ENCODE results near the gene RIPK3.

DNA sequence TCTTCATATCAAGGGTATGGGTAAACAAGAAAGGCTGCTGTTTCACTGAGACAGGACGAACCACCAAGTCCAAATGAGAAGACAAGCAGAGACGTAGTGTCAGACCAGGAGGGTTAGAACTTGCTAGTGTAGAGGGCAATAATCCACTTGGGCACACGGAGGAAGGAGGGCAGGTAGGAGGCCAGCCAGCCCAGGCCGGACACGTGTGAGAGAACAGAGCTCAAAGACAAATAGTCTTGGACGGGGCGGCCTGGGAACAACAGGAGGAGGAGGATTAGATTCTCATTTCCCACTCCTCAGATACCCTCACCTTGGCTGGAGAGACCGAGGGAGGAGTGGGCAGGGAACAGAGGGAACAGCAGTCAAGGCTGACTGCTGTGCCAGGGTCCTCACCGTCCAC is 49.0 kb downstream of the RIPK3 start:
- TF ChIP-seq, protein P1, sequence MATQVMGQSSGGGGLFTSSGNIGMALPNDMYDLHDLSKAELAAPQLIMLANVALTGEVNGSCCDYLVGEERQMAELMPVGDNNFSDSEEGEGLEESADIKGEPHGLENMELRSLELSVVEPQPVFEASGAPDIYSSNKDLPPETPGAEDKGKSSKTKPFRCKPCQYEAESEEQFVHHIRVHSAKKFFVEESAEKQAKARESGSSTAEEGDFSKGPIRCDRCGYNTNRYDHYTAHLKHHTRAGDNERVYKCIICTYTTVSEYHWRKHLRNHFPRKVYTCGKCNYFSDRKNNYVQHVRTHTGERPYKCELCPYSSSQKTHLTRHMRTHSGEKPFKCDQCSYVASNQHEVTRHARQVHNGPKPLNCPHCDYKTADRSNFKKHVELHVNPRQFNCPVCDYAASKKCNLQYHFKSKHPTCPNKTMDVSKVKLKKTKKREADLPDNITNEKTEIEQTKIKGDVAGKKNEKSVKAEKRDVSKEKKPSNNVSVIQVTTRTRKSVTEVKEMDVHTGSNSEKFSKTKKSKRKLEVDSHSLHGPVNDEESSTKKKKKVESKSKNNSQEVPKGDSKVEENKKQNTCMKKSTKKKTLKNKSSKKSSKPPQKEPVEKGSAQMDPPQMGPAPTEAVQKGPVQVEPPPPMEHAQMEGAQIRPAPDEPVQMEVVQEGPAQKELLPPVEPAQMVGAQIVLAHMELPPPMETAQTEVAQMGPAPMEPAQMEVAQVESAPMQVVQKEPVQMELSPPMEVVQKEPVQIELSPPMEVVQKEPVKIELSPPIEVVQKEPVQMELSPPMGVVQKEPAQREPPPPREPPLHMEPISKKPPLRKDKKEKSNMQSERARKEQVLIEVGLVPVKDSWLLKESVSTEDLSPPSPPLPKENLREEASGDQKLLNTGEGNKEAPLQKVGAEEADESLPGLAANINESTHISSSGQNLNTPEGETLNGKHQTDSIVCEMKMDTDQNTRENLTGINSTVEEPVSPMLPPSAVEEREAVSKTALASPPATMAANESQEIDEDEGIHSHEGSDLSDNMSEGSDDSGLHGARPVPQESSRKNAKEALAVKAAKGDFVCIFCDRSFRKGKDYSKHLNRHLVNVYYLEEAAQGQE (IDR thresholded peaks at IDR 0.05), result no peak
- TF ChIP-seq, protein P2, sequence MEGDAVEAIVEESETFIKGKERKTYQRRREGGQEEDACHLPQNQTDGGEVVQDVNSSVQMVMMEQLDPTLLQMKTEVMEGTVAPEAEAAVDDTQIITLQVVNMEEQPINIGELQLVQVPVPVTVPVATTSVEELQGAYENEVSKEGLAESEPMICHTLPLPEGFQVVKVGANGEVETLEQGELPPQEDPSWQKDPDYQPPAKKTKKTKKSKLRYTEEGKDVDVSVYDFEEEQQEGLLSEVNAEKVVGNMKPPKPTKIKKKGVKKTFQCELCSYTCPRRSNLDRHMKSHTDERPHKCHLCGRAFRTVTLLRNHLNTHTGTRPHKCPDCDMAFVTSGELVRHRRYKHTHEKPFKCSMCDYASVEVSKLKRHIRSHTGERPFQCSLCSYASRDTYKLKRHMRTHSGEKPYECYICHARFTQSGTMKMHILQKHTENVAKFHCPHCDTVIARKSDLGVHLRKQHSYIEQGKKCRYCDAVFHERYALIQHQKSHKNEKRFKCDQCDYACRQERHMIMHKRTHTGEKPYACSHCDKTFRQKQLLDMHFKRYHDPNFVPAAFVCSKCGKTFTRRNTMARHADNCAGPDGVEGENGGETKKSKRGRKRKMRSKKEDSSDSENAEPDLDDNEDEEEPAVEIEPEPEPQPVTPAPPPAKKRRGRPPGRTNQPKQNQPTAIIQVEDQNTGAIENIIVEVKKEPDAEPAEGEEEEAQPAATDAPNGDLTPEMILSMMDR (IDR thresholded peaks at IDR 0.05; ENCODE audit: low read depth, low read length, missing input control), result no peak
- TF ChIP-seq HNF4G (IDR thresholded peaks at IDR 0.05), result no peak
- TF ChIP-seq, protein P3, sequence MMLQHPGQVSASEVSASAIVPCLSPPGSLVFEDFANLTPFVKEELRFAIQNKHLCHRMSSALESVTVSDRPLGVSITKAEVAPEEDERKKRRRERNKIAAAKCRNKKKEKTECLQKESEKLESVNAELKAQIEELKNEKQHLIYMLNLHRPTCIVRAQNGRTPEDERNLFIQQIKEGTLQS (IDR thresholded peaks at IDR 0.05), result no peak
- TF ChIP-seq, protein P4, sequence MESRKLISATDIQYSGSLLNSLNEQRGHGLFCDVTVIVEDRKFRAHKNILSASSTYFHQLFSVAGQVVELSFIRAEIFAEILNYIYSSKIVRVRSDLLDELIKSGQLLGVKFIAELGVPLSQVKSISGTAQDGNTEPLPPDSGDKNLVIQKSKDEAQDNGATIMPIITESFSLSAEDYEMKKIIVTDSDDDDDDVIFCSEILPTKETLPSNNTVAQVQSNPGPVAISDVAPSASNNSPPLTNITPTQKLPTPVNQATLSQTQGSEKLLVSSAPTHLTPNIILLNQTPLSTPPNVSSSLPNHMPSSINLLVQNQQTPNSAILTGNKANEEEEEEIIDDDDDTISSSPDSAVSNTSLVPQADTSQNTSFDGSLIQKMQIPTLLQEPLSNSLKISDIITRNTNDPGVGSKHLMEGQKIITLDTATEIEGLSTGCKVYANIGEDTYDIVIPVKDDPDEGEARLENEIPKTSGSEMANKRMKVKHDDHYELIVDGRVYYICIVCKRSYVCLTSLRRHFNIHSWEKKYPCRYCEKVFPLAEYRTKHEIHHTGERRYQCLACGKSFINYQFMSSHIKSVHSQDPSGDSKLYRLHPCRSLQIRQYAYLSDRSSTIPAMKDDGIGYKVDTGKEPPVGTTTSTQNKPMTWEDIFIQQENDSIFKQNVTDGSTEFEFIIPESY (IDR thresholded peaks at IDR 0.05), result no peak
- TF ChIP-seq GABPA (IDR thresholded peaks at IDR 0.05 in 1 of 2, conservative IDR thresholded peaks at IDR 0.05 in 1 of 2), result no peak
- TF ChIP-seq YY1 (IDR thresholded peaks at IDR 0.05), result no peak
- TF ChIP-seq, protein P5, sequence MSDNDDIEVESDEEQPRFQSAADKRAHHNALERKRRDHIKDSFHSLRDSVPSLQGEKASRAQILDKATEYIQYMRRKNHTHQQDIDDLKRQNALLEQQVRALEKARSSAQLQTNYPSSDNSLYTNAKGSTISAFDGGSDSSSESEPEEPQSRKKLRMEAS (IDR thresholded peaks at IDR 0.05), result no peak
- TF ChIP-seq EGR1 (IDR thresholded peaks at IDR 0.05; ENCODE audit: low read depth in 2 of 2), result no peak
- TF ChIP-seq RXRA (IDR thresholded peaks at IDR 0.05), result no peak
- no peak for TF ChIP-seq FOXA1 (IDR thresholded peaks at IDR 0.05)
- no peak for TF ChIP-seq TAF1 (conservative IDR thresholded peaks at IDR 0.05)
- no peak for TF ChIP-seq FOXA2 (IDR thresholded peaks at IDR 0.05)
- TF ChIP-seq RAD21 (IDR thresholded peaks at IDR 0.05), result no peak

Data from liver (tissue), 3 donors.